ENCODE results near the gene PRDM16. TPM values are rescaled to one million over a fixed set of nuclear protein-coding genes. Genes with fewer than 3 reads are reported as not detected.
A peak's percentile ranks its signal among the peaks of the same experiment; 100 is the strongest.

The PRDM16 gene
- total RNA-seq, 1 donor from 2014 or later: 12.8 TPM

GRCh38 chr1:3457910-3458883 lies 389.2 kb downstream of the PRDM16 start:
- ATAC-seq: peak; percentile 49
- peak; percentile 63 for DNase-seq (ENCODE audit: missing footprints)
- intact Hi-C loops (cut with DNase I): no loop called here

DNA sequence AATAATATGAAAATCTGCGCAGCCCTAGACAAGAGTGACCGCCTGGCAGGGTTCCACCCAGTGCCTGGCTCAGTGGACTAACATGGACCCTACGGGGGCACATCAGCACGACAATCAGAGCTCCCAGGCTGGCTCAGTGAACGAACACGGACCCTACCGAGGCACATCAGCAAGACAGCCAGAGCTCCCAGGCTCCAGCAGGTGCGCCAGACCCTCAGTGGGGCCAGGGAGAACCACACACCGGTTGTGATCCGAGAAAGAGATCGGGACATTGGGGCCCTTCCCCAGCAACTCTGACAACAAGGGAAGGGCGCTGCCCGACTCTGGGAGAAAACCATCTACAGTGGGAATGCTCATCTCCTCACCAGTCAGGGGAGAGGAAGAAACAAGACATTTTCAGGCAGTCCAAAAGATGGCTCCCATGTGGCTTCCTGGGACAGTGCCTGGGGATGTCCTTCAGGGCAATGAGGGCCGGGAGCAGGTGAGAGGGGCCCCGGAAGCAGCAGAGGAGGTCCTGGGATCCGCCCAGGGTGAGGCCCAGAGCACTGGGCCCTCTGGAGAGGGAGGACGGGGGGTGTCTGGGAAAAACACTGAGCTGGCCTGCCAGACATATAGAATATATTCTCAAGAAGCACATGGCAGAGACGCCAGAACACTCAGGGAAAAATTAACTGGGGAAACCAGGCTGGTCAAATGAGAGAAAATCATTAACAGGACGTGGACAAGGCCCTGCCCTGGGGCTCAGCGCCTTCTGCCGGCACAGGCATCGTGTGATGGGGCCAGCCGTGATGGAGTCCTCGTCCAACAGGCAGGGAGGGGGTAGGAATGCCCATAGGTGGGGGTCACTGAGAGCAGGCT lies 390.3 kb downstream of the PRDM16 start:
- intact Hi-C loops (cut with DNase I): no loop called here
- DNase-seq (ENCODE audit: missing footprints) (peak; percentile 44), ATAC-seq (no peak)

GRCh38 chr1:3459940-3460671 lies 391.1 kb downstream of the PRDM16 start:
- DNase-seq (ENCODE audit: missing footprints) (peak; percentile 65), ATAC-seq (no peak)

DNA sequence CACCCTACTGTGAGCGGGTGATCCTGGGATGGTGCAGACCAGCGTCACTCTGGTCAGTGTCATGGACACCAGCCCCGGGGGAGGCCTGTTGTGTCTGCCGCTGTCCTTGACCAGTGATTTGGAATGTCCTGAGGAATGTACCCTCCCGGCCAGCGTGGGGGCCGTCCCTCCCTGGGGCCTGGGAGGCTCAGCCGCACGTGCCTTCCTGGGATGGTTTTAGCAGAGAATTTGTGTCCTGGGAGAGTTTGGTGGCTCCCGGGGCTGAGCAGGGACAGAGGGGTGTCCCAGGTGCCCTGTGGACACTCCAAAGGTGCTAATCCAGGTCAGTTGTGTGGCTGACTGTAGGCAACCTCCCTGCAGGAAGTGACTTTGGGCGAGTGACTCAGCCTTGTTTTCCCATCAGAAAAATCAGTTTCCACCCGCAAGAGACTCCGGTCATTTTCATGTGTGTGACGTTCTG lies 391.7 kb downstream of the PRDM16 start:
- DNase-seq (ENCODE audit: missing footprints) (peak; percentile 65), ATAC-seq (no peak)
- intact Hi-C loops (cut with DNase I): no loop called here

More at GRCh38 chr1:3459940-3460671, 391.1 kb downstream of the PRDM16 start:
- intact Hi-C loops (cut with DNase I): no loop called here

- ATAC-seq: no peak
- intact Hi-C loops (cut with DNase I): no loop called here
These were observed 392.4 kb downstream of the PRDM16 start for GRCh38 chr1:3461238-3461933.

GRCh38 chr1:3461934-3462275 lies 392.9 kb downstream of the PRDM16 start:
- intact Hi-C loops (cut with DNase I): no loop called here
- DNase-seq (ENCODE audit: missing footprints) (peak; percentile 31), ATAC-seq (no peak)

More at GRCh38 chr1:3461238-3461933, 392.4 kb downstream of the PRDM16 start:
- DNase-seq (ENCODE audit: missing footprints): peak; percentile 59

GRCh38 chr1:3462356-3463012 lies 393.5 kb downstream of the PRDM16 start:
- ATAC-seq (no peak), DNase-seq (ENCODE audit: missing footprints) (peak; percentile 52)
- intact Hi-C loops (cut with DNase I): no loop called here

DNA sequence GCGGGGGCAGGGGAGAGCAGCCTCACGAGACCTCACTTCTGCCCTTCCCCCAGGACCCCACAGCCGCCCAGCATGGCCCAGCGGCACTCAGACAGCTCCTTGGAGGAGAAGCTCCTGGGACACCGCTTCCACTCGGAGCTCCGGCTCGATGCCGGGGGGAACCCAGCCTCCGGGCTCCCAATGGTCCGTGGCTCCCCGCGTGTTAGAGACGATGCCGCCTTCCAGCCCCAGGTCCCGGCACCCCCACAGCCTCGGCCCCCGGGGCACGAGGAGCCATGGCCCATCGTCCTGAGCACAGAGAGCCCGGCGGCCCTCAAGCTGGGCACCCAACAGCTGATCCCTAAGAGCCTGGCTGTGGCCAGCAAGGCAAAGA lies 394.0 kb downstream of the PRDM16 start:
- ATAC-seq: no peak
- peak; percentile 37 for DNase-seq (ENCODE audit: missing footprints)
- intact Hi-C loops (cut with DNase I): no loop called here

- intact Hi-C loops (cut with DNase I): no loop called here
- ATAC-seq: no peak
- peak; percentile 27 for DNase-seq (ENCODE audit: missing footprints)
These were observed 394.4 kb downstream of the PRDM16 start for GRCh38 chr1:3463408-3463863.

- intact Hi-C loops (cut with DNase I): no loop called here
- DNase-seq (ENCODE audit: missing footprints): peak; percentile 64
- ATAC-seq: no peak
These were observed 395.1 kb downstream of the PRDM16 start for GRCh38 chr1:3463891-3464648.

DNA sequence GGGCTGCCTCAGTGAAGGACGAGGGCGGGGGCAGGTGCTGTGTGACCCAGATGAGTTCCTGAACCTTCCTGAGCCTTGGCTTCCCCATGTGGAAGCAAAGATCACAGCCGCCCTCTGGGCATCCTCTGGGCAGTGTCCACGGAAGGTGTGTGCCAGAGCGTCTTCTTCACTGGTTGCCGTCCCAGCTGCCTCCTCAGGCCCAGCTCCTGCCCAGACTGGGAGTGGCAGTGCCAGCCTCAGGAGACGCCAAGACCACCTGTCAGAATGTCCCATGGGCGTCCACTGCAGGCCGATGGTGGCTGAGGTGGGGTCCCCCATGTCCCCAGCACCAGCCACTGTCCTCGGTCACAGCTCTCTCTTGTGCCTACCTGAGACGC lies 395.6 kb downstream of the PRDM16 start:
- peak; percentile 64 for DNase-seq (ENCODE audit: missing footprints)
- no peak for ATAC-seq
- intact Hi-C loops (cut with DNase I): no loop called here

GRCh38 chr1:3465091-3465934 lies 396.3 kb downstream of the PRDM16 start:
- ATAC-seq (no peak), DNase-seq (ENCODE audit: missing footprints) (peak; percentile 52)
- intact Hi-C loops (cut with DNase I): no loop called here

DNA sequence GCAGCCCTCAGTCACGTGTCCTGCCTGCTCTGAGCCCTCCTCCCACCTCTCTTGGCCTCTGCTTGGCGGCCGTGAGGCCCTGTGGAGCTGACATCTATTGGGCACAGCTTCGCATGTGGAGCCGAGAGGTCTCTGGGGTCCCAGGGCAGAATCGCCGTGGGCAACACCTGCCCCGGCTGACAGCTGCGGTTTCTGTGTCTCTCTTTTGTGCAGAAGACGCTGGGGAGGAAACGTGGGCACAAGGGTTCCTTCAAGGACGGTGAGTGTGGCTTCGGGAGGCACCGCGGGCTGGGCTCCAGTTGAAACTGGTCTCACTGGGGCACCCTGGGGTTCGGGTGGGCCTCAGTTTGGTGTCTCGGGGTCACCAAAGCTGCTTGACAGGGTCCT lies 396.9 kb downstream of the PRDM16 start:
- peak; percentile 66 for DNase-seq (ENCODE audit: missing footprints)
- intact Hi-C loops (cut with DNase I): no loop called here
- no peak for ATAC-seq

GRCh38 chr1:3466366-3467075 lies 397.5 kb downstream of the PRDM16 start:
- intact Hi-C loops (cut with DNase I): no loop called here
- peak; percentile 59 for DNase-seq (ENCODE audit: missing footprints)

GRCh38 chr1:3467096-3468036 lies 398.4 kb downstream of the PRDM16 start:
- intact Hi-C loops (cut with DNase I): no loop called here
- DNase-seq (ENCODE audit: missing footprints) (peak; percentile 47), ATAC-seq (no peak)

More at GRCh38 chr1:3466366-3467075, 397.5 kb downstream of the PRDM16 start:
- ATAC-seq: no peak
